ENCODE measurements around the gene NAV2.

The NAV2 gene

GRCh38 chr11:20020198-20020597 is 307.6 kb downstream of the NAV2 start:
- no peak overlapping the region for H3K4me3 ChIP-seq (ENCODE audit: low read length)
- no peak overlapping the region for H3K9ac ChIP-seq (ENCODE audit: low read length)
- H3K9me3 ChIP-seq (ENCODE audit: control insufficient read depth, low read length), result no peaks in the 10 kb centered on the region
- no peaks in the 10 kb centered on the region for H3K4me1 ChIP-seq (ENCODE audit: control insufficient read depth, insufficient read depth, low read length)
- no peaks in the 10 kb centered on the region for H3K27me3 ChIP-seq (ENCODE audit: control insufficient read depth, insufficient read depth, low read length)
- no peaks in the 10 kb centered on the region for H3K36me3 ChIP-seq (ENCODE audit: control insufficient read depth, insufficient read depth, low read length)

GRCh38 chr11:20020716-20021115 is 308.1 kb downstream of the NAV2 start:
- Histone ChIP-seq H3K36me3 (ENCODE audit: control insufficient read depth, insufficient read depth, low read length) (no peaks in the 10 kb centered on the region), H3K9me3 (ENCODE audit: control insufficient read depth, low read length) (no peaks in the 10 kb centered on the region), H3K4me1 (ENCODE audit: control insufficient read depth, insufficient read depth, low read length) (no peaks in the 10 kb centered on the region), H3K4me3 (ENCODE audit: low read length) (no peak overlapping the region), H3K27me3 (ENCODE audit: control insufficient read depth, insufficient read depth, low read length) (no peaks in the 10 kb centered on the region), H3K9ac (ENCODE audit: low read length) (no peak overlapping the region)

DNA sequence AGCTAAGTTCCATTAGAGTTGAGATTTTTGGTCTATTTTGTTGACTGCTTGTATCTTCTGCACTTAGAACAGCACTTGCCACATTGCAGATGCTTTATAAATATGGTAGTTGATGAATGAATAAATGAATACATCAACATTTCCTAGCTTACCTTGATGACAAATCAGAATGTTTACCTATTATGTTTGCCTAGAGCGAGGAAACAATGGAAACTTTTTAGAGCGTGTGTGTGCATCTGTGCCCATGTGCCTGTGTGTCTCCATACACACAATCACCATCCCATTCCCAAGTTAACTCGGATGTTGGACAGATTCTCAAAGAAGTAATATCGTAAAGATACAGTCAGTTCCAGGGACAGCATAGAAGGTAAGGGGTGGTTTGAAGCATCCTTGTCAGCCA is 308.6 kb downstream of the NAV2 start:
- Histone ChIP-seq H3K4me1 (ENCODE audit: control insufficient read depth, insufficient read depth, low read length) (no peaks in the 10 kb centered on the region), H3K4me3 (ENCODE audit: low read length) (no peak overlapping the region), H3K36me3 (ENCODE audit: control insufficient read depth, insufficient read depth, low read length) (no peaks in the 10 kb centered on the region), H3K9ac (ENCODE audit: low read length) (no peak overlapping the region), H3K27me3 (ENCODE audit: control insufficient read depth, insufficient read depth, low read length) (no peaks in the 10 kb centered on the region), H3K9me3 (ENCODE audit: control insufficient read depth, low read length) (no peaks in the 10 kb centered on the region)

DNA sequence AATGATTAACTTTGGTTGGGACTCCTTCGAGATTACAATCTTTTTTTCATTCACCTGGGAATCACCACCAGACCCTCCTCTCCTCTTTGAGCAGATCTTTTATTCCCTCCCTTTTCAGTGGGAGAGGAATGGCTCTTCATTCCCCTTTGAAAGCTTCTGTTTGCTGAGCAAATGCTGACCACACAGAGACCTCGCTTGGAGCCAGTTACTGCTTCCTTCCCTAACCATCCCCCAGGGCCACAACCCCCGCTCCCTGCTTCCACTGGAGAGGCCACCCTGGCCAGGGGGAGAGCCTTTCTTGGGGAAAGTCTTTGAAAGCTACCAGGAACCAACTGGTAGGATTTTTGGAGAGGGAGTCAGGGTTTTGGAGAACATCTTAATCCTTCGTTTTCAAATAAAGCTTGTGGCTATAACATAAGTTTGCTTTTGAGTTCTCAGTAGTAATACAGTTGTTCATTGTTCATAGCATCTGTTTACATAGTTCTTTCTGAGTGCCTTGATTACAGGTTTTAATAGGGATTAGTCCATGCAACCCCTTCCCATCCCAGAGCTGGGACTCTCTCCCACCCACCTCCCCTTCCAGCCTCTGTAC is 309.2 kb downstream of the NAV2 start:
- Histone ChIP-seq H3K4me1 (ENCODE audit: control insufficient read depth, insufficient read depth, low read length) (peaks cover under 1% of the 10 kb centered on the region), H3K4me3 (ENCODE audit: low read length) (no peak overlapping the region), H3K27me3 (ENCODE audit: control insufficient read depth, insufficient read depth, low read length) (no peaks in the 10 kb centered on the region), H3K9me3 (ENCODE audit: control insufficient read depth, low read length) (no peaks in the 10 kb centered on the region), H3K36me3 (ENCODE audit: control insufficient read depth, insufficient read depth, low read length) (no peaks in the 10 kb centered on the region), H3K9ac (ENCODE audit: low read length) (no peak overlapping the region)

GRCh38 chr11:20022363-20023081 is 309.9 kb downstream of the NAV2 start:
- H3K9me3 ChIP-seq (ENCODE audit: control insufficient read depth, low read length), result no peaks in the 10 kb centered on the region
- H3K27me3 ChIP-seq (ENCODE audit: control insufficient read depth, insufficient read depth, low read length), result no peaks in the 10 kb centered on the region
- no peaks in the 10 kb centered on the region for H3K36me3 ChIP-seq (ENCODE audit: control insufficient read depth, insufficient read depth, low read length)
- H3K4me1 ChIP-seq (ENCODE audit: control insufficient read depth, insufficient read depth, low read length), result peaks cover 6% of the 10 kb centered on the region
- H3K9ac ChIP-seq (ENCODE audit: low read length), result no peak overlapping the region
- no peak overlapping the region for H3K4me3 ChIP-seq (ENCODE audit: low read length)

DNA sequence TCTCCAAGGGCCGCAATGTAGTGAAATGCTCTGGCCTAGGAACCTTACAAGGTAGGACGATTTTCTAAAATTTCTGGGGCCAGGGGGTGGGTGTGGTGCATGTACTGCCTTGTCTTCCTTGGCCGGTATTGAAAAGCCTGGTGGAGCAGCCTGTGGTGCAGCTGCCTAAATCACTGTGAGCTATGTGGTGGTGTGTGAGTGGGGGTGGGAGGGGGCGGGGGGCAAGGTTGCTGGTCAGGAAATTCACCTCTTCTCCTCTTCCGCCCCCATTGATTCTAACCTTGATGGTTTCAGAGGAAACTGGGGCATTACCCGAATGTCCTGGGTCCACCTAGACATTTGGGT is 310.4 kb downstream of the NAV2 start:
- peaks cover 6% of the 10 kb centered on the region for H3K4me1 ChIP-seq (ENCODE audit: control insufficient read depth, insufficient read depth, low read length)
- no peaks in the 10 kb centered on the region for H3K36me3 ChIP-seq (ENCODE audit: control insufficient read depth, insufficient read depth, low read length)
- H3K9ac ChIP-seq (ENCODE audit: low read length), result no peak overlapping the region
- H3K4me3 ChIP-seq (ENCODE audit: low read length), result no peak overlapping the region
- H3K27me3 ChIP-seq (ENCODE audit: control insufficient read depth, insufficient read depth, low read length), result no peaks in the 10 kb centered on the region
- H3K9me3 ChIP-seq (ENCODE audit: control insufficient read depth, low read length), result no peaks in the 10 kb centered on the region

GRCh38 chr11:20024172-20024935 is 311.7 kb downstream of the NAV2 start:
- Histone ChIP-seq H3K4me3 (ENCODE audit: low read length) (no peak overlapping the region), H3K27me3 (ENCODE audit: control insufficient read depth, insufficient read depth, low read length) (no peaks in the 10 kb centered on the region), H3K36me3 (ENCODE audit: control insufficient read depth, insufficient read depth, low read length) (no peaks in the 10 kb centered on the region), H3K9me3 (ENCODE audit: control insufficient read depth, low read length) (no peaks in the 10 kb centered on the region), H3K4me1 (ENCODE audit: control insufficient read depth, insufficient read depth, low read length) (peaks cover 6% of the 10 kb centered on the region), H3K9ac (ENCODE audit: low read length) (no peak overlapping the region)

DNA sequence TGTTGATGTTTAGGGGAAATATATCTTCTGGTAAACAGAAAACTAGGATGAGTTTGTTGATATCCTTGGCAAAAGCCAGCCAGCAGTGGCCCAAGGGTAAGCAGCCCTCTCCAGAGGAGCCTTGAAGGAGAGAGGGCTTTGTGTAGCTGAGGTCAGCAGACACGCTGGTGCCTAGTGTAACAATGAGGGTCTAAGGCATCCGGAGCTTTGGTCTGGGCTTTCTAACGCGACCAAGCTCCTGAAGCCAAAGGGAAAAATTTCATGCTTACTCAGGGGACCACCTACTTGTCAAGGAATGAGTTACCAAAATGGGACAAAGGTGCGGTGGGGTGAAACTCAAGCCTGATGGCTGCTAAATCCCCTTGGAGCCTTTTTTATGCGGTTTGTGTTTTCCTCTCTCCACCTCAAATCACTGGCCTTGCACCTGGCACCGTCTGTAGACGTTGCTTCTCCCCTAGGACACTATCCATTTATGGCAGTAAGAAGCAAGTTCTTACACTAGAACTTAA is 312.7 kb downstream of the NAV2 start:
- Histone ChIP-seq H3K27me3 (ENCODE audit: control insufficient read depth, insufficient read depth, low read length) (no peaks in the 10 kb centered on the region), H3K9me3 (ENCODE audit: control insufficient read depth, low read length) (no peaks in the 10 kb centered on the region), H3K4me3 (ENCODE audit: low read length) (no peak overlapping the region), H3K9ac (ENCODE audit: low read length) (no peak overlapping the region), H3K4me1 (ENCODE audit: control insufficient read depth, insufficient read depth, low read length) (peaks cover 6% of the 10 kb centered on the region), H3K36me3 (ENCODE audit: control insufficient read depth, insufficient read depth, low read length) (no peaks in the 10 kb centered on the region)

DNA sequence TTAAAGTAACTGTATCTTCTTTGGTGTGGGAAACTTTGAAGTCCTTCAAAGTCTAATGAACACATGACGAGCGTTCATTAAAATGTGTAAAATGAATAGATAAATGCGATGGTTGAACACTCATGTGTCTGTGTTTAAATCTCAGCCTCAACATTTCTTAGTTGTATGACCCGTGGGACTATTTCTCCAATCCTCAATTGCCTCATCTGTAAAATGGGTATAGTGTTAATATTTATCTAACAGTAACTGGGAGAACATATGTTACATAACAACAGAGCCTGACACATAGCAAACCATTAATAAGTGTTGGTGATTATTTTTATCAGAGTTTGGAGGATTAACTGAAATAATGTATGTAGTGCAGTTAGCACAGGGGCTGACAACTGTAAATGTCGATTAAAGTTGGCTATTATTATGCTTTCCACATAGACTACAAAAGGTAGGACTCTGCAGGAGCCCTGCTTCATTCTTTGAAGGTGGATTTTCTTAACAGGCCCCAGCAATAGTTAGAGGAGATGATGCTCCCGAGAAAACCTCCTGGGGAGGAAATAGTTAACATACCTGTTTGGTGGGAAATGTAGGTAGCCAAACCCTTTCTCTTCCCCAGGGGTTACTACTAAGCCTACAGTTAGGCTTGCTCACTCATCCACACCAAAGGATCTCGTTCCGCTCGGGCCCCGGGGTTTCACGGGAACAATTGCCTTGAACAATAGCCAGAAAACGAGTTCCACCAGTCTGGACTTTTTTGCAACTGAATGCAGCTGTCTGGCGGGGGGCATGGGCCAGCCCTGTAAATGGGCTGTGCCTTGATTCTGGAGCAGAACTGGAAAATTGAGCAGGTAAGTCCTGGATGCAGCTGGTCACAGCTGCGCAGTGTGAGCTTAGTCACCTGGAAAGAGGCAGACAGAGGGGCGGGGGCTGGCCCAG is 314.3 kb downstream of the NAV2 start:
- Histone ChIP-seq H3K9me3 (ENCODE audit: control insufficient read depth, low read length) (no peaks in the 10 kb centered on the region), H3K4me1 (ENCODE audit: control insufficient read depth, insufficient read depth, low read length) (peaks cover 6% of the 10 kb centered on the region), H3K4me3 (ENCODE audit: low read length) (no peak overlapping the region), H3K36me3 (ENCODE audit: control insufficient read depth, insufficient read depth, low read length) (no peaks in the 10 kb centered on the region), H3K27me3 (ENCODE audit: control insufficient read depth, insufficient read depth, low read length) (no peaks in the 10 kb centered on the region), H3K9ac (ENCODE audit: low read length) (no peak overlapping the region)

DNA sequence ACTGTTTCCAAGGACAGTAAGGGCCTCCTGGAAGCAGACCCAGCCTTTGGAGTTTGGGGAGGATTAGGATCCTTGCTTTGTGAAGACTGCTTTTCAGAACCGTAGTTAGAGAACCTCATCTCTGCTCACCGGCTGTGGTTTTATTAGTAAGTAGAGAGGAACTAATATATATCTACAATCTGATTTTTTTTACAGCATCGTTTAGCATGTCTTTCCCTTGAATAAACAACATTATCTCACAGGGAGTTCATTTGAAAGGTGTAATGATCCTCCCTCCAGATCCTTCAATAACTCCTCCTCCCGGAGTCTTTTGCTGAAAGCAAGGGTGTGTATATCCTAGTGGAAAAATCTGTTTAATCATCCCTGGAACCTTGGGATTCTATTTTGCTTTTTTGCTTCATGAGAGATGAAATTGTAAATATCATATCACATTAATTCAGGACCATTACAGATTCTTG is 314.9 kb downstream of the NAV2 start:
- Histone ChIP-seq H3K27me3 (ENCODE audit: control insufficient read depth, insufficient read depth, low read length) (no peaks in the 10 kb centered on the region), H3K9me3 (ENCODE audit: control insufficient read depth, low read length) (no peaks in the 10 kb centered on the region), H3K4me3 (ENCODE audit: low read length) (no peak overlapping the region), H3K4me1 (ENCODE audit: control insufficient read depth, insufficient read depth, low read length) (peaks cover 6% of the 10 kb centered on the region), H3K9ac (ENCODE audit: low read length) (no peak overlapping the region), H3K36me3 (ENCODE audit: control insufficient read depth, insufficient read depth, low read length) (no peaks in the 10 kb centered on the region)

DNA sequence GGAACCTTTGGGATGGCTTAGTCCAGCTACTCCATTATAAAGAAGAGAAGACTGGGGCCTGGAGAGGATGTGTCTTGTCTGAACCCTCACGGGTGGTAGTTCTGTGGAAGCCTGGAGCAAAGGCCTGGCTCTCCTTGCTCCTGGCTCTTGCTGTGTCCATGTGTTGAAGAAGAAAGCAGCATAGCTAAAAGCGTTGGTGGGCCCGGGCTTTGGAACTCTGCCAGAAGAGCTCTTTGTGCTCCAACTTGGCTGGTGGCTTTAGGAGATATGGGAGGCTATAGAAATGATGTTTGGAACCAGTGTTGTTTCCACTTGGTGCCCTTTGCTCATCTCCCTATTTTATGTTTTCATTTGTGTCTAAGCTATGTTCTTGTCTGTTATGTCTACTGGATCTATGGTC is 316.6 kb downstream of the NAV2 start:
- Histone ChIP-seq H3K27me3 (ENCODE audit: control insufficient read depth, insufficient read depth, low read length) (no peaks in the 10 kb centered on the region), H3K9me3 (ENCODE audit: control insufficient read depth, low read length) (no peaks in the 10 kb centered on the region), H3K36me3 (ENCODE audit: control insufficient read depth, insufficient read depth, low read length) (no peaks in the 10 kb centered on the region), H3K9ac (ENCODE audit: low read length) (no peak overlapping the region), H3K4me3 (ENCODE audit: low read length) (no peak overlapping the region), H3K4me1 (ENCODE audit: control insufficient read depth, insufficient read depth, low read length) (peaks cover 6% of the 10 kb centered on the region)
